ENCODE data around the gene ARRDC5.

GRCh38 chr19:4896372-4896771, 6.3 kb downstream of the ARRDC5 start:
- no peak for TF ChIP-seq EZH2 (IDR thresholded peaks at IDR 0.05; ENCODE audit: low read depth)
- TF ChIP-seq, protein P1, sequence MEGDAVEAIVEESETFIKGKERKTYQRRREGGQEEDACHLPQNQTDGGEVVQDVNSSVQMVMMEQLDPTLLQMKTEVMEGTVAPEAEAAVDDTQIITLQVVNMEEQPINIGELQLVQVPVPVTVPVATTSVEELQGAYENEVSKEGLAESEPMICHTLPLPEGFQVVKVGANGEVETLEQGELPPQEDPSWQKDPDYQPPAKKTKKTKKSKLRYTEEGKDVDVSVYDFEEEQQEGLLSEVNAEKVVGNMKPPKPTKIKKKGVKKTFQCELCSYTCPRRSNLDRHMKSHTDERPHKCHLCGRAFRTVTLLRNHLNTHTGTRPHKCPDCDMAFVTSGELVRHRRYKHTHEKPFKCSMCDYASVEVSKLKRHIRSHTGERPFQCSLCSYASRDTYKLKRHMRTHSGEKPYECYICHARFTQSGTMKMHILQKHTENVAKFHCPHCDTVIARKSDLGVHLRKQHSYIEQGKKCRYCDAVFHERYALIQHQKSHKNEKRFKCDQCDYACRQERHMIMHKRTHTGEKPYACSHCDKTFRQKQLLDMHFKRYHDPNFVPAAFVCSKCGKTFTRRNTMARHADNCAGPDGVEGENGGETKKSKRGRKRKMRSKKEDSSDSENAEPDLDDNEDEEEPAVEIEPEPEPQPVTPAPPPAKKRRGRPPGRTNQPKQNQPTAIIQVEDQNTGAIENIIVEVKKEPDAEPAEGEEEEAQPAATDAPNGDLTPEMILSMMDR (conservative IDR thresholded peaks at IDR 0.05) = no peak
